HepG2 (cell line): ENCODE measurements around the gene RNU6-1. TPM values are rescaled to one million over a fixed set of nuclear protein-coding genes. Genes with fewer than 3 reads are reported as not detected.

Experiments
- E2F1 ChIP-seq: sonication (generic); formaldehyde crosslinking; IDR thresholded peaks from 2 replicates; pipeline ENCODE4 v1.5.0; 2020; ENCODE audit warnings: missing genetic modification reagents
- FOSL1 ChIP-seq: sonication (generic); formaldehyde crosslinking; IDR thresholded peaks from 2 replicates; pipeline ENCODE4 v1.9.0; 2021; ENCODE audit warnings: missing genetic modification reagents, borderline replicate concordance
- FOXO1 ChIP-seq: sonication (generic); formaldehyde crosslinking; IDR thresholded peaks from 2 replicates; pipeline ENCODE4 v1.4.0; 2020; ENCODE audit warnings: missing genetic modification reagents
- GZF1 ChIP-seq: sonication (generic); formaldehyde crosslinking; IDR thresholded peaks from 2 replicates; pipeline ENCODE4 v1.5.1; 2020; ENCODE audit warnings: mild to moderate bottlenecking, missing genetic modification reagents
- HDAC2 ChIP-seq: sonication (generic); formaldehyde crosslinking; IDR thresholded peaks from 2 replicates; pipeline ENCODE4 v1.4.0; 2020; ENCODE audit warnings: missing genetic modification reagents
- HMGXB3 ChIP-seq: sonication (generic); formaldehyde crosslinking; IDR thresholded peaks from 2 replicates; pipeline ENCODE4 v1.4.0; 2020; ENCODE audit warnings: missing genetic modification reagents, borderline replicate concordance
- HNF1A ChIP-seq, 2 experiments: sonication (generic) in 1 of 2; formaldehyde crosslinking in 1 of 2; IDR thresholded peaks; 2 replicates each; pipeline versions ENCODE4 v1.4.0 to v1.6.1; 2016 to 2020; ENCODE audit warnings: borderline replicate concordance in 1 of 2, low read depth in 1 of 2, mild to moderate bottlenecking in 1 of 2, missing genetic modification reagents in 1 of 2
- MXD1 ChIP-seq: sonication (generic); formaldehyde crosslinking; IDR thresholded peaks from 2 replicates; pipeline ENCODE4 v1.4.0; 2020; ENCODE audit warnings: mild to moderate bottlenecking, missing genetic modification reagents
- NFYB ChIP-seq: sonication (generic); formaldehyde crosslinking; IDR thresholded peaks from 2 replicates; pipeline ENCODE4 v1.4.0; 2020; ENCODE audit warnings: missing genetic modification reagents
- RARA ChIP-seq: IDR thresholded peaks from 2 replicates; pipeline ENCODE4 v1.6.1; 2016; ENCODE audit warnings: missing genetic modification reagents, missing compliant biosample characterization
- SOX13 ChIP-seq, 3 experiments: fragments of 450-650 bp in 1 of 3; sonication (generic) in 1 of 3; formaldehyde crosslinking in 1 of 3; IDR thresholded peaks in 2 of 3; conservative IDR thresholded peaks in 1 of 3; 2 replicates each; pipeline versions ENCODE4 v1.5.0 to v1.6.1; 2016 to 2020; ENCODE audit warnings: antibody characterized with exemption in 1 of 3, mild to moderate bottlenecking in 1 of 3, missing compliant biosample characterization in 1 of 3, missing genetic modification reagents in 1 of 3, moderate library complexity in 1 of 3
- SP140L ChIP-seq: sonication (generic); formaldehyde crosslinking; IDR thresholded peaks from 2 replicates; pipeline ENCODE4 v1.4.0; 2020; ENCODE audit warnings: missing genetic modification reagents, borderline replicate concordance
- ZNF414 ChIP-seq: sonication (generic); formaldehyde crosslinking; IDR thresholded peaks from 2 replicates; pipeline ENCODE4 v1.5.0; 2020; ENCODE audit warnings: missing genetic modification reagents
- ZNF780A ChIP-seq: sonication (generic); formaldehyde crosslinking; IDR thresholded peaks from 2 replicates; pipeline ENCODE4 v1.8.0; 2022; ENCODE audit warnings: mild to moderate bottlenecking, missing genetic modification reagents, moderate library complexity
- polyA plus RNA-seq, 8 experiments: library from polyadenylated mRNA; depleted of rRNA in 3 of 8; stranded (reverse) in 7 of 8; unstranded in 1 of 8; fragments of >200 nt; fragmentation: Illumina TruSeq in 4 of 8; extraction: Trizol in 4 of 8; gene quantifications; 2 replicates each; pipeline versions ENCODE4 v1.2.1 to v1.2.3, GENCODE V29; 2011 to 2016; ENCODE audit warnings: low read depth in 4 of 8, missing spikeins in 1 of 8, mixed read lengths in 1 of 8; ENCODE audit not compliant: insufficient read depth in 1 of 8
- total RNA-seq, 5 experiments: library from RNA; depleted of rRNA; stranded (reverse); fragments of >200 nt; fragmentation: Illumina TruSeq; extraction: Trizol; gene quantifications; 2 replicates each; pipeline ENCODE4 v1.2.3, GENCODE V29; 2016; ENCODE audit warnings: low read depth in 1 of 5

The RNU6-1 gene
- total and polyA plus RNA-seq, 2 of the 13 experiments (the other 11 are each of a cell fraction or from before 2014, with no cell fraction given), result under 0.01 TPM; not detected in 1

- TF ChIP-seq HMGXB3 (CRISPR knock-in tag) (0 out of 2 replicates have a peak, but pooled peaks have one; percentile 52), HDAC2 (CRISPR knock-in tag) (peak; percentile 66; the same call in 1 of the 2 replicates), E2F1 (CRISPR knock-in tag) (no peak), RARA (CRISPR knock-in tag) (peak; percentile 46), ZNF780A (CRISPR knock-in tag) (no peak), MXD1 (CRISPR knock-in tag) (peak; percentile 40; the same call in 1 of the 2 replicates), HNF1A (IDR thresholded peaks at IDR 0.05; ENCODE audit: low read depth) (no peak), HNF1A (CRISPR knock-in tag; IDR thresholded peaks at IDR 0.05; ENCODE audit: borderline replicate concordance) (no peak), NFYB (CRISPR knock-in tag) (no peak), GZF1 (CRISPR knock-in tag) (no peak), FOSL1 (CRISPR knock-in tag) (0 out of 2 replicates have a peak, but pooled peaks have one; percentile 27), SOX13 (IDR thresholded peaks at IDR 0.05) (no peak), SOX13 (CRISPR knock-in tag; conservative IDR thresholded peaks at IDR 0.05 in 1 of 2, IDR thresholded peaks at IDR 0.05 in 1 of 2) (0 out of 4 replicates have a peak, but pooled peaks of 1 of the 2 experiments have one; percentile 9), SP140L (CRISPR knock-in tag) (peak; percentile 71; the same call in 1 of the 2 replicates), ZNF414 (no peak), FOXO1 (CRISPR knock-in tag) (0 out of 2 replicates have a peak, but pooled peaks have one; percentile 21)
These were observed 18.7 kb downstream of the RNU6-1 start (continued) for GRCh38 chr15:67820992-67821783.
